GM10847 (cell line): ENCODE data around the gene BMPER.

Source experiments
- POLR2A ChIP-seq: IDR thresholded peaks from 2 replicates; pipeline ENCODE4 v1.6.1; 2011; ENCODE audit not compliant: insufficient read length; ENCODE audit errors: extremely low read depth

The BMPER gene

GRCh38 chr7:34130558-34131295 lies 225.4 kb downstream of the BMPER start:
- TF ChIP-seq POLR2A: no peak

- TF ChIP-seq POLR2A: no peak
These were observed 226.0 kb downstream of the BMPER start for GRCh38 chr7:34131371-34131770.

GRCh38 chr7:34133356-34133982 lies 228.1 kb downstream of the BMPER start:
- no peak for TF ChIP-seq POLR2A

- TF ChIP-seq POLR2A: no peak
These were observed 228.8 kb downstream of the BMPER start for GRCh38 chr7:34133983-34134782.

- no peak for TF ChIP-seq POLR2A
These were observed 230.6 kb downstream of the BMPER start for GRCh38 chr7:34135924-34136323.

GRCh38 chr7:34136698-34137097 lies 231.4 kb downstream of the BMPER start:
- no peak for TF ChIP-seq POLR2A

- TF ChIP-seq POLR2A: no peak
These were observed 231.8 kb downstream of the BMPER start for GRCh38 chr7:34137176-34137575.

GRCh38 chr7:34138483-34138882 lies 233.1 kb downstream of the BMPER start:
- TF ChIP-seq POLR2A: no peak

GRCh38 chr7:34139086-34139485 lies 233.7 kb downstream of the BMPER start:
- no peak for TF ChIP-seq POLR2A

GRCh38 chr7:34140066-34140465 lies 234.7 kb downstream of the BMPER start:
- TF ChIP-seq POLR2A: no peak

GRCh38 chr7:34143402-34143801 lies 238.1 kb downstream of the BMPER start:
- TF ChIP-seq POLR2A: no peak

GRCh38 chr7:34145603-34146002 lies 240.3 kb downstream of the BMPER start:
- TF ChIP-seq POLR2A: no peak

- TF ChIP-seq POLR2A: no peak
These were observed 248.4 kb downstream of the BMPER start for GRCh38 chr7:34153656-34154270.

GRCh38 chr7:34155220-34155908 lies 250.0 kb downstream of the BMPER start:
- TF ChIP-seq POLR2A: no peak

- TF ChIP-seq POLR2A: no peak
These were observed 251.0 kb downstream of the BMPER start for GRCh38 chr7:34156336-34156735.

- no peak for TF ChIP-seq POLR2A
These were observed 251.8 kb downstream of the BMPER start for GRCh38 chr7:34157137-34157536.
